ENCODE data around the gene AMOTL2. TPM values are rescaled to one million over a fixed set of nuclear protein-coding genes. Genes with fewer than 3 reads are reported as not detected.

Gene AMOTL2
- total and polyA plus RNA-seq, 7 donors, result 4.0 to 36.6 (median 16.5) TPM

- intact Hi-C loops (cut with DNase I), result loop anchor here (1.0 to 5.0 kb wide), 3 partner anchors 70 to 166 kb away; no protein-coding TSS in a partner anchor
- Histone ChIP-seq H3K27ac (no peak overlapping the region), H3K27me3 (ENCODE audit: insufficient read depth in 3 of 3, low read length in 2 of 3) (no peaks in the 10 kb centered on the region), H3K4me1 (peaks cover 19% of the 10 kb centered on the region), H3K36me3 (ENCODE audit: insufficient read depth in 1 of 2, low read depth in 1 of 2) (no peaks in the 10 kb centered on the region), H3K4me3 (no peak overlapping the region), H3K9me3 (no peaks in the 10 kb centered on the region)
- TF ChIP-seq CTCF (IDR thresholded peaks at IDR 0.05), result peak; percentile 71
- DNase-seq (peak in 1 of 2 donors; percentile 77), ATAC-seq (peak; percentile 32 to 46 (median 38))
These were observed 4.1 kb upstream of the AMOTL2 start for GRCh38 chr3:134378384-134378783.

GRCh38 chr3:134377896-134378295, 3.6 kb upstream of the AMOTL2 start:
- H3K4me1 ChIP-seq, result peaks cover 19% of the 10 kb centered on the region
- H3K27me3 ChIP-seq (ENCODE audit: insufficient read depth in 3 of 3, low read length in 2 of 3), result no peaks in the 10 kb centered on the region
- intact Hi-C loops (cut with DNase I), result loop anchor here (1.0 to 5.0 kb wide), 3 partner anchors 70 to 166 kb away; no protein-coding TSS in a partner anchor
- 86 to 89% (median 87%) methylated on average over 3 of the region's 3 CpGs for WGBS, 3 donors
- H3K36me3 ChIP-seq (ENCODE audit: insufficient read depth in 1 of 2, low read depth in 1 of 2), result no peaks in the 10 kb centered on the region
- no peak overlapping the region for H3K4me3 ChIP-seq
- no peak for DNase-seq
- H3K9me3 ChIP-seq, result no peaks in the 10 kb centered on the region
- no peak for ATAC-seq
- no peak for TF ChIP-seq CTCF (IDR thresholded peaks at IDR 0.05)
- H3K27ac ChIP-seq, result no peak overlapping the region

- no peak overlapping the region for H3K27ac ChIP-seq
- H3K9me3 ChIP-seq, result no peaks in the 10 kb centered on the region
- TF ChIP-seq CTCF (IDR thresholded peaks at IDR 0.05), result no peak
- WGBS, 3 donors, result 78 to 92% (median 88%) methylated on average over 5 of the region's 5 CpGs
- no peaks in the 10 kb centered on the region for H3K36me3 ChIP-seq (ENCODE audit: insufficient read depth in 1 of 2, low read depth in 1 of 2)
- no peaks in the 10 kb centered on the region for H3K27me3 ChIP-seq (ENCODE audit: insufficient read depth in 3 of 3, low read length in 2 of 3)
- intact Hi-C loops (cut with DNase I), result loop anchor here (5.0 kb wide), 2 partner anchors 95 to 165 kb away; no protein-coding TSS in a partner anchor
- peaks cover 23% of the 10 kb centered on the region for H3K4me1 ChIP-seq
- ATAC-seq, result no peak
- H3K4me3 ChIP-seq, result no peak overlapping the region
- no peak for DNase-seq
These were observed 2.7 kb upstream of the AMOTL2 start for GRCh38 chr3:134376786-134377426.

- TF ChIP-seq CTCF (IDR thresholded peaks at IDR 0.05), result no peak
- no peak overlapping the region for H3K27ac ChIP-seq
- DNase-seq, result no peak
- WGBS, 3 donors, result 98 to 100% (median 98%) methylated on average over 3 to 4 of the region's 4 CpGs
- no peaks in the 10 kb centered on the region for H3K9me3 ChIP-seq
- no peaks in the 10 kb centered on the region for H3K27me3 ChIP-seq (ENCODE audit: insufficient read depth in 3 of 3, low read length in 2 of 3)
- H3K36me3 ChIP-seq (ENCODE audit: insufficient read depth in 1 of 2, low read depth in 1 of 2), result peaks cover 0 to 4% of the 10 kb centered on the region in 2 donors
- H3K4me1 ChIP-seq, result peaks cover 28% of the 10 kb centered on the region
- no peak overlapping the region for H3K4me3 ChIP-seq
- intact Hi-C loops (cut with DNase I), result loop anchor here (5.0 kb wide), 2 partner anchors 96 to 164 kb away; no protein-coding TSS in a partner anchor
- no peak for ATAC-seq
These were observed 2.1 kb upstream of the AMOTL2 start for GRCh38 chr3:134376385-134376765.
